HepG2 (cell line): ENCODE data around the gene TMCC1. TPM values are rescaled to one million over a fixed set of nuclear protein-coding genes. Genes with fewer than 3 reads are reported as not detected.

Experiments
- ARNT ChIP-seq: fragments of 450-650 bp; IDR thresholded peaks from 2 replicates; pipeline ENCODE4 v1.6.1; 2017
- BRCA1 ChIP-seq: sonication (generic); formaldehyde crosslinking; IDR thresholded peaks from 2 replicates; pipeline ENCODE4 v1.4.0; 2020; ENCODE audit warnings: missing genetic modification reagents
- FOXA3 ChIP-seq: IDR thresholded peaks from 2 replicates; pipeline ENCODE4 v1.6.1; 2016; ENCODE audit warnings: missing genetic modification reagents, missing compliant biosample characterization
- FOXM1 ChIP-seq: sonication (generic); formaldehyde crosslinking; IDR thresholded peaks from 2 replicates; pipeline ENCODE4 v1.5.0; 2020; ENCODE audit warnings: missing genetic modification reagents
- HNF1B ChIP-seq: sonication (generic); formaldehyde crosslinking; IDR thresholded peaks from 2 replicates; pipeline ENCODE4 v1.5.1; 2020; ENCODE audit warnings: mild to moderate bottlenecking, moderate library complexity, missing genetic modification reagents
- MAF1 ChIP-seq: sonication (generic); formaldehyde crosslinking; IDR thresholded peaks from 2 replicates; pipeline ENCODE4 v1.5.0; 2020; ENCODE audit warnings: missing genetic modification reagents, borderline replicate concordance
- NR2F1 ChIP-seq, 2 experiments: fragments of 450-650 bp in 1 of 2; formaldehyde crosslinking in 1 of 2; IDR thresholded peaks; 2 replicates each; pipeline versions ENCODE4 v1.5.0 to v1.6.1; 2016 to 2020; ENCODE audit warnings: mild to moderate bottlenecking in 1 of 2, missing compliant biosample characterization in 1 of 2, missing genetic modification reagents in 1 of 2, moderate library complexity in 1 of 2
- PHF8 ChIP-seq: sonication (generic); formaldehyde crosslinking; IDR thresholded peaks from 2 replicates; pipeline ENCODE4 v1.5.0; 2020; ENCODE audit warnings: missing genetic modification reagents
- PTBP1 ChIP-seq: fragments of 200-400 bp; formaldehyde crosslinking; IDR thresholded peaks from 2 replicates; pipeline ENCODE4 v1.6.1; 2018; ENCODE audit warnings: low read length, low read depth; ENCODE audit not compliant: poor library complexity, severe bottlenecking
- ZBTB10 ChIP-seq: sonication (generic); formaldehyde crosslinking; IDR thresholded peaks from 2 replicates; pipeline ENCODE4 v1.4.0; 2020; ENCODE audit warnings: missing genetic modification reagents, borderline replicate concordance
- ZFP91 ChIP-seq: sonication (generic); formaldehyde crosslinking; IDR thresholded peaks from 2 replicates; pipeline ENCODE4 v1.9.0; 2022; ENCODE audit warnings: missing genetic modification reagents, mild to moderate bottlenecking, borderline replicate concordance
- ZNF10 ChIP-seq: sonication (generic); formaldehyde crosslinking; IDR thresholded peaks from 2 replicates; pipeline ENCODE4 v1.4.0; 2020; ENCODE audit warnings: mild to moderate bottlenecking, low read depth, missing genetic modification reagents, borderline replicate concordance
- ZNF138 ChIP-seq: sonication (generic); formaldehyde crosslinking; IDR thresholded peaks from 2 replicates; pipeline ENCODE4 v1.5.0; 2020; ENCODE audit warnings: mild to moderate bottlenecking, low read depth, missing genetic modification reagents
- ZNF572 ChIP-seq: sonication (generic); formaldehyde crosslinking; IDR thresholded peaks from 2 replicates; pipeline ENCODE4 v1.5.1; 2020; ENCODE audit warnings: mild to moderate bottlenecking, missing genetic modification reagents
- ZNF605 ChIP-seq: sonication (generic); formaldehyde crosslinking; IDR thresholded peaks from 2 replicates; pipeline ENCODE4 v1.8.0; 2022; ENCODE audit warnings: mild to moderate bottlenecking, missing genetic modification reagents
- ZNF713 ChIP-seq: sonication (generic); formaldehyde crosslinking; IDR thresholded peaks from 2 replicates; pipeline ENCODE4 v1.4.0; 2020; ENCODE audit warnings: mild to moderate bottlenecking, missing genetic modification reagents
- ZNF773 ChIP-seq: sonication (generic); formaldehyde crosslinking; IDR thresholded peaks from 2 replicates; pipeline ENCODE4 v1.4.0; 2020; ENCODE audit warnings: missing genetic modification reagents, borderline replicate concordance
- polyA plus RNA-seq, 8 experiments: library from polyadenylated mRNA; depleted of rRNA in 3 of 8; stranded (reverse) in 7 of 8; unstranded in 1 of 8; fragments of >200 nt; fragmentation: Illumina TruSeq in 4 of 8; extraction: Trizol in 4 of 8; gene quantifications; 2 replicates each; pipeline versions ENCODE4 v1.2.1 to v1.2.3, GENCODE V29; 2011 to 2016; ENCODE audit warnings: low read depth in 4 of 8, missing spikeins in 1 of 8, mixed read lengths in 1 of 8; ENCODE audit not compliant: insufficient read depth in 1 of 8
- total RNA-seq, 5 experiments: library from RNA; depleted of rRNA; stranded (reverse); fragments of >200 nt; fragmentation: Illumina TruSeq; extraction: Trizol; gene quantifications; 2 replicates each; pipeline ENCODE4 v1.2.3, GENCODE V29; 2016; ENCODE audit warnings: low read depth in 1 of 5
- TF ChIP-seq, protein P1 (sequence below): sonication (generic); formaldehyde crosslinking; IDR thresholded peaks from 2 replicates; pipeline ENCODE4 v1.9.0; 2021; ENCODE audit warnings: missing genetic modification reagents, borderline replicate concordance
- TF ChIP-seq, protein P2 (sequence below): sonication (generic); formaldehyde crosslinking; IDR thresholded peaks from 2 replicates; pipeline ENCODE4 v1.4.0; 2020; ENCODE audit warnings: mild to moderate bottlenecking, missing genetic modification reagents

Gene TMCC1
- total and polyA plus RNA-seq, 2 of the 13 experiments (the other 11 are each of a cell fraction or from before 2014, with no cell fraction given): 12.1 to 264 TPM

- TF ChIP-seq, protein P1, sequence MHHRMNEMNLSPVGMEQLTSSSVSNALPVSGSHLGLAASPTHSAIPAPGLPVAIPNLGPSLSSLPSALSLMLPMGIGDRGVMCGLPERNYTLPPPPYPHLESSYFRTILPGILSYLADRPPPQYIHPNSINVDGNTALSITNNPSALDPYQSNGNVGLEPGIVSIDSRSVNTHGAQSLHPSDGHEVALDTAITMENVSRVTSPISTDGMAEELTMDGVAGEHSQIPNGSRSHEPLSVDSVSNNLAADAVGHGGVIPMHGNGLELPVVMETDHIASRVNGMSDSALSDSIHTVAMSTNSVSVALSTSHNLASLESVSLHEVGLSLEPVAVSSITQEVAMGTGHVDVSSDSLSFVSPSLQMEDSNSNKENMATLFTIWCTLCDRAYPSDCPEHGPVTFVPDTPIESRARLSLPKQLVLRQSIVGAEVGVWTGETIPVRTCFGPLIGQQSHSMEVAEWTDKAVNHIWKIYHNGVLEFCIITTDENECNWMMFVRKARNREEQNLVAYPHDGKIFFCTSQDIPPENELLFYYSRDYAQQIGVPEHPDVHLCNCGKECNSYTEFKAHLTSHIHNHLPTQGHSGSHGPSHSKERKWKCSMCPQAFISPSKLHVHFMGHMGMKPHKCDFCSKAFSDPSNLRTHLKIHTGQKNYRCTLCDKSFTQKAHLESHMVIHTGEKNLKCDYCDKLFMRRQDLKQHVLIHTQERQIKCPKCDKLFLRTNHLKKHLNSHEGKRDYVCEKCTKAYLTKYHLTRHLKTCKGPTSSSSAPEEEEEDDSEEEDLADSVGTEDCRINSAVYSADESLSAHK: no peak
- TF ChIP-seq ZFP91 (CRISPR knock-in tag) (no peak; the same call in 1 of the 2 replicates), FOXM1 (CRISPR knock-in tag) (no peak), ZNF605 (CRISPR knock-in tag) (peak; percentile 17; the same call in 1 of the 2 replicates), HNF1B (CRISPR knock-in tag) (no peak), BRCA1 (CRISPR knock-in tag) (no peak), ZNF713 (CRISPR knock-in tag) (no peak), ZNF773 (CRISPR knock-in tag) (peak; percentile 24; the same call in 1 of the 2 replicates), PHF8 (CRISPR knock-in tag) (peak; percentile 70), ARNT (no peak), PTBP1 (no peak), ZNF138 (CRISPR knock-in tag) (no peak), FOXA3 (CRISPR knock-in tag) (peak; percentile 30; the same call in 1 of the 2 replicates), ZNF10 (CRISPR knock-in tag) (no peak), MAF1 (no peak), NR2F1 (CRISPR knock-in tag; IDR thresholded peaks at IDR 0.05) (peak in 1 of 2 experiments; percentile 13; a peak in 1 of 4 replicates), ZBTB10 (no peak), ZNF572 (CRISPR knock-in tag) (no peak)
- TF ChIP-seq, protein P2, sequence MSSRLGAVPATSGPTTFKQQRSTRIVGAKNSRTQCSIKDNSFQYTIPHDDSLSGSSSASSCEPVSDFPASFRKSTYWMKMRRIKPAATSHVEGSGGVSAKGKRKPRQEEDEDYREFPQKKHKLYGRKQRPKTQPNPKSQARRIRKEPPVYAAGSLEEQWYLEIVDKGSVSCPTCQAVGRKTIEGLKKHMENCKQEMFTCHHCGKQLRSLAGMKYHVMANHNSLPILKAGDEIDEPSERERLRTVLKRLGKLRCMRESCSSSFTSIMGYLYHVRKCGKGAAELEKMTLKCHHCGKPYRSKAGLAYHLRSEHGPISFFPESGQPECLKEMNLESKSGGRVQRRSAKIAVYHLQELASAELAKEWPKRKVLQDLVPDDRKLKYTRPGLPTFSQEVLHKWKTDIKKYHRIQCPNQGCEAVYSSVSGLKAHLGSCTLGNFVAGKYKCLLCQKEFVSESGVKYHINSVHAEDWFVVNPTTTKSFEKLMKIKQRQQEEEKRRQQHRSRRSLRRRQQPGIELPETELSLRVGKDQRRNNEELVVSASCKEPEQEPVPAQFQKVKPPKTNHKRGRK (CRISPR knock-in tag): no peak
Observed at GRCh38 chr3:129892857-129893580, 492 bp downstream of the TMCC1 start (continued).
